CD4-positive, alpha-beta T cell treated with Interleukin-15 for 4 hours (primary cell): ENCODE measurements around the gene LONRF2.
"Not testable (repeated sequence)": the region's sequence is repeated elsewhere in the genome, so short reads cannot be mapped to it uniquely, and the experiment has no call there.

Experiments
- DNase-seq: peaks from one replicate; pipeline ENCODE4 v3.0.0-alpha.2; 2020; ENCODE audit warnings: low spot score

LONRF2 gene

DNA sequence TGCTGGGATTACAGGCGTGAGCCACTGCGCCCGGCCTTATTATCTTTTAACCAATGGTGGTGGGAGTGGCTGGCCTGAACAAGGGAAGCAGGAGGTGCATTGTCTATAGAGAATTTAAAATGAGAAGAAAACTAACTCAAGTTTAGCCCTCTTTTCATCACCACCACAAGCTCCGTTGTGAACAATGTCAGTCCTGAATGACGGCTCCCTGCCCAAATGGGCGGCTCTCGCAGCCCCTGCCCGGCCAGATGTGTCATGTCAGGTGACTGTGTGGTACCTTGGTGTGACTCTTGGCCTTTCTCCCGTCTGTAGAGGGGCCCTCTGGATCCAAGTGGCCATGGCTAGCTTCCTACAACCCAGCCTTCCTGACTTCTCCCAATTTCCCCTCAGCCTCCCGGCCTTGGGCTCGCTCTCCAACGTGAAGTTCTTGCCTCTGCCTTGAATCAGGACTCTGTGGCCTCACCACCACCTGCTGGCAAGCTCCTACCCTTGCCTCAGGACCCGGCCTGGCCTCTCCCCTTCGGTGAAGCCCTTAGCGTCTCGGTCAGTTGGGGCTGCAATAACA, 67.6 kb downstream of the LONRF2 start:
- DNase-seq = no peak

GRCh38 chr2:100253786-100254185, 68.5 kb downstream of the LONRF2 start:
- DNase-seq = no peak

DNA sequence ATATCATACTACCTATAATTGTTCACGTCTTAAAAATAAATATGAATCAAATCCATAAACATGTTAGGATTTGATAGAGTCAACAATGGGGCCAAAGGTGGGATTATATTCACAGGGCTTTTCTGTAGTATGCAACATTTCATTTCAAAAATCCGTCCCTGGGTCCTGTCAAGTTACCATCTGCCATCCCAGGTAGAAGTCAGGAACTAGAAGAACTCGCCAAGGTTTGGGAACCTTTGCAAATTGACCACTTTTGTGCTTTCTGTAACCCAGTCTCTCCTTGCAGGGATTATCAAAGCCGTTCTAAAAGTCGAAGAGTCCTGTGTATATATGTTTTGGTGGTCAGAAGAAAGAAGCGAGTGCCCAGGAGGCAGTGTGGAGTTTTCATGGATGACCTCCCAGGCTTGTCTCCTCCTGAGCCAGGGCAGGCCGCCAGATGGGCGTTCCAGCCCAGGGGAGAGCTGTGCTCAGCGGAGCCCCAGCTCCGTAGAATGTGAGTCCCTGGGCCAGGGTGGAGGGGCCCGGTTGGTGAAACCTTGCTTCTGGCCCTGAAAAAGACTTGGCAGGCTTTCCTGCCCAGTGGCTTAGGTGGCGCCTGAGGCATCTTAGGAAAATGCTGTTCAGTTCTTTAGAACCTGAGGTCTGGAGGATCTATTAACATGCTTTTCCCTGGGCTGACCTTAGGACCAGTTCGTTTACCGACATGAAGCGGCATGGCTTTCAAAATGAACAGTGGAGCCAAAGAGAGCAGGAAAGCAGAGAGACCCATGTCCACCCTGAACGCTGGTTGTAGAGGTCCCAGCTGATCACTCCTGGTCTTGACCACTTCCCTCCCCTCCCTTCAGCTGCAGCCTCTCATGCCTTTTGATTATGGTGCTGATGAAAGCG, 69.2 kb downstream of the LONRF2 start:
- no peak for DNase-seq

- no peak for DNase-seq
Observed at GRCh38 chr2:100250645-100251044, 71.7 kb downstream of the LONRF2 start.

DNA sequence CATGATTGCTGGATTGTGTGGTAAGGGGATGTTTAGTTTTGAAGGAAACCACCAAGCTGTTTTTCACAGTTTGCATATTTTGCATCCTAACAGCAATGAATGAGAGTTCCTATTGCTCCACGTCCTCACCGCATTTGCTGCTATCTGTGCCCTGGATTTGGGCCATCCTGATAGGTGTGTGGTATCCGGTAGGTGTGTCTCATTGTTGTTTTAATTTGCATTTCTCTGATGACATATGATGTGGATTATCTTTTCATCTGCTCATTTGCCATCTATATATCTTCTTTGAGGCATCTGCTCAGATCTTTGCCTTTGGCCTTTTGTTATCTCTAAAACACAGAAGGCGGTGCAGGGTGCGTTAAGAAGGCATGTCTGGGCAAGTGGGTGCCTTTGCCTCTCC, 73.3 kb downstream of the LONRF2 start:
- no peak for DNase-seq

GRCh38 chr2:100248556-100248955, 73.7 kb downstream of the LONRF2 start:
- DNase-seq = not testable (repeated sequence)

DNA sequence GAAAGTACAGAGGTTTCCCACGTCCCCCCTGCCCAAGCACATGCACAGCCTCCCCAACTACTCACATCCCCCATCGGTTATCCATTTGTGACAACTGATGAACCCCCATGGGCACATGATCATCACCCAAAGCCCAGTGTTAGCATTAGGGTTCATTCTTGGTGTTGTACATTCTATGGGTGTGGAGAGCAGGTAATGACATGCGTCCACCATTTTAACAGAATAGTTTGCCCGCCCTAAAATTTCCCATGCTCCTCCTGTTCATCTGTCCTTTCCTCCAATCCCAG, 74.3 kb downstream of the LONRF2 start:
- no peak for DNase-seq

DNA sequence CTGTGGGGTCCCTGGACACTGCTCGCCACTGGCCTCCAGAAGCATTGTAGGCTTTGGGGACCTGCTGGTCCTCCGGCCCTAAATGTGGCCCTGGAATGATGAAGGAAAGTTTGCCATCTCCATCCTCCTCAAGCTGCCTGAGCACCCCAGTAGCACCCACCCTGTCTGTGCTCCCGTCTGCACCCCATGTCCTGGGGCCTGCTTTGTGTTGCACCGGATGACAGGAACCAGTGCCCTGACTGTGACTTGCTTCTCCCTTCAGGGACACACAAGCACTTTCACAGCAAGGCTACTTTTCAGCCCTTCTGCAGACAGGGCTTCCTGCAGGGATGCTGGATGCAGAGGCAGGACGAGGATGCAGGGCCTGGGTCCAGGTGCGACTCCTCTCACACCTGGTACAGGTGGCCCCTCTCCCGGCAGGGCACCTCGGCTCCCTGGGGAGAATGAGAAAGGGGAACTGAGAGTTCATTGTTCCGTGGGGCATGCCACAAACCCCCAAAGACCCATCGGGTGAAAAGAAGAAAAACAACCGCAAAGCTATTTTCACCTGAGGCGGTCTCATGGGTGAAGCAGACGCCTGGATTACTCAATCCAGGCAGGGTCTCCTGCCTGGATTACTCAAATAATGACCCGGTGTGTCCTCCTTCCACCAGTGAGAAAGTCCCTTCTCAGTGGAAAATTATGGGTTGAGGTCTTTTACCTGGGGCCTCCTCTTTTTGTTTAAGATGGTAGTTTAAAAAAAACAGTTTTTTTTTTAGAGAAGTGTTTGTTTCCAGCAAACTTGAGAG, 74.9 kb downstream of the LONRF2 start:
- DNase-seq = no peak

- peak; percentile 7 for DNase-seq
Observed at GRCh38 chr2:100246163-100247145, 75.8 kb downstream of the LONRF2 start.

DNA sequence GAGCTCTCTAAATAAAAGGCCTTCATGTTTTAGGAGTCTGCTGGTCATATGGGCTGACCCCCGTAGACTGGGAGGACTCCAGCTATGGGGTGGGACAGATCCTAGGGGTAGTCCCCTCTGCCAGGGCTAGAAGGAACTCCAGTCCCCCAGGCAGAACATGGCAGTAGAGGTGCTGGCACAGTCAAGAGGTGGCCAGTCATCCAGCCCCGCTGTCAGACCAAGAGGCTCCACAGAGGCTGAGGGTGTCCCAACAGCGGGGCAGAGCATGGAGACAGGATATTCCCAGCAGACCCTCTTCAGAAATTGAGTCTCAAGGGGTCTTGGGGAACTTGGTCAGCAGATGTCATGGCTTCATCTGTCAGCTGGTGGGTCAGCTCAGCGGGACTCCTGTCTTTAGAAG, 76.6 kb downstream of the LONRF2 start:
- DNase-seq = no peak

DNA sequence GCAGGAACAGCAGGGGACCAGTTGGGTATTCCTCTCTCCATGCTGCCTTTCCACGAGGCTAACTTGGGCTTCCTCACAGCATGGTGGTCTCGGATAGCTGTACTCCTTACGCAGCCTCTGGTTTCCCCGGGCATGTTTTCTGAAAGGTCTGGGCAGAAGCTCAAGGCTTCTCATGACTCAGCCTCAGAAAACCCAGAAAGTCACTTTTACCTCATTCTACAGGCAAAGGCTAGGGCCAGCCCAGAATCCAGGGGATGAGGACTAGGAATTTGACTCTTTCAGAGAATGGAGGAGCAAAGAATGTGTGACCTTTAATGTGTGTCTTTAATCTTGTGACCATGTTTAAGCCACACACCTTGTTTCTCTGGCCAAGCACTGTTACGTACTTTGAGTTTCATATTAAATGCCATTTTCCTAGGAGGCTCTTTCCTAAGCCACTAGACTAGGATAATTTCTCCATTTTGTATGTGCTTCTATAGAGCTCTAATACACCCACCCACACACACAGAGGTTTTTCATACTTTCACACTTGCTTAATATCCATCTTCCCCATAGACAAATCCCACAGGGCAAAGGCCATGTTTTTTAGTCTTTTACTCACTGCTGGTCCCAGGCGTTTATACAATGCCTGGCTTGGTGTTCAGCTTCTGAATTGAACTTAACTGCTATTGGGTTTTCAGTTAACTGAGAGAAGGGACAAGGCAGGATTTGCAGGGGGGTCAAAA, 77.3 kb downstream of the LONRF2 start:
- DNase-seq = no peak

DNA sequence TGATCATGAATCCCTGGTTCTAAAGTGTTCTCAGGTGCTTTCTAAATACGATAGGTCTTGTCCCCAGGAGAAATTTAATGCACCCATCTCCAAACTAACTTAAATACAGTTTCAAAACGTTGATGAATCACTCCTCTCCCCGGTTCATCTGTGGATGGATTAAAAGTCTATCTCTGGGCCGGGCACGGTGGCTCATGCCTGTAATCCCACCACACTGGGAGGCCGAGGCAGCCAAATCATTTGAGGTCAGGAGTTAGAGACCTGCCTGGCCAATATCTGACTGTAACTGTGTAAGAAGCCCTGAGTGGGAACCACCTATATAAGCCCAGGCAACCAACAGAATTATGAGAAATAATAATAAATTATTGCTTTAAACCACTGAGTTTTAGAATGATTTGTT, 78.7 kb downstream of the LONRF2 start:
- no peak for DNase-seq

- DNase-seq = peak; percentile 17
Observed at GRCh38 chr2:100242891-100243619, 79.2 kb downstream of the LONRF2 start.

DNA sequence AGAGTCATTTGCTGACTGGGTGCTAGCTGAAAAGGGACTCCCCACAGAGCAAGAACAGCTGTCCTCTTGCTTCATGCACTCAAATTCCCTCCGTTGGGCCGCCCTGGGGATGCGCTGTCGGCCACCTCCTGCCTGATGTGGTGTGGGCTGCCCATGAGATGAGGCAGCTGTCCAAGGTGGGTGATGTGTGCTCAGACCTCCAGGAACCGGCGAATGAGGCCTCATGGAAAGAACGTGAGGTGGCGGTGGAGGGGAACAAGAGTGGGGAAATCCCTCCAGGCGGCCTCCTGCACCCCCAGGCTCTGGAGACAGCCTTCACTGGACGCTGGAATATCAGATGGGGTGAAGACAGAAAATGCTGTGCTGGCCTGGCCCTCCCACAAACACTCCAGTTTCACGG, 79.8 kb downstream of the LONRF2 start:
- no peak for DNase-seq

GRCh38 chr2:100241236-100241635, 81.1 kb downstream of the LONRF2 start:
- no peak for DNase-seq

- no peak for DNase-seq
Observed at GRCh38 chr2:100240386-100240785, 81.9 kb downstream of the LONRF2 start.

DNA sequence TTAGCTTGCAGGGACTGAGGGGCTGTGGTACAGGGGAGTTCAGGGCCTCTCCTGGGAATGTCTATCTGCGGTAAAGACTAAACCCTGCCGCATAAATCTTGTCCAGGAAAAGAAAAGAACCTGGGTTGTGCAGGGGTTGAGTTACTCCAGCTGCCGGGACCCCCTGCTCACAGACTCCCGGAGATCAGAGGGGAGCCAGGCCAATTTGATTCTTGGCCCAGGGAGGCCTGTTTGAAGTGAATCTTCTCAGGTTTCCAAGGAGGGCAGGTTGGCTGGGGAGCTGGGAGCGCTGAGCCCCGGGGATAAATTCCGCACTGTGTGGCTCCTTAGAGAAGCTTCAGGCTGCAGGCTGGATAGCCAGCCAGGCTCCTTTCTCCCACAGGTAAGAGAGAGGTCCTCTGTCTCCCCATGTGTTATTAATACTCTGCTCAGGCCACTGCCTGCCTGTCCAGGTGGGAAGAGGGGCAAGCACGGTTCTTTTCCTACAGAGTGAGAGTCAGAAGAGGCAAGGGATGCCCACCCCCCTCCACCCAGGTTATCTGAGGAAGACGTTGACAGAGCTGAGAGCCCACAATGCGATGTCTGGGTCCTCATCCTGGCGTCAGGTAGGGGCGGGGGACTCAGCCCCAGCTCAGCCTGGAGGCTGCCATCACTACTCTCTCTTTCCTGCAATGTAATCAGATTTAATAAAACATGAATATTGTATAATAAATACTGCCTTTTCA, 82.7 kb downstream of the LONRF2 start:
- no peak for DNase-seq

DNA sequence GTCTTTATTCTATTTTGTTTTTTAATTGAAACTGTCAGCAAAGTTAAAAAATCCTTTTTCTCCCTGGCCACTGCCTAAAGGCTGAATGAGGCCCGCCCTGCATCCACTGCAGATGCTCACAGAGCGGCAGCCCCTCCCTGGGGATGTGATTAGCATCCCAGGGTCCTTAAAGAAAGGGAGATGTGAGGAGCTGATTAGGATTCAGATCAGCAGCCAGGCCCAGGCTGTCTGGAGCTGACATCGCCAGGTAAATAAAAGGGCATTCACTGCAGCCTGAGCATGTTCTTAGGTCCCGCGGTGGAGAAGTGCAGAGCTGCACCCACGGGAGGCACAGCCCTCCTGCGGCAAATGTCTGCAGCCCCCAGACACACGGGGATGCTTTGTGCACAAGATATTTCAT, 83.8 kb downstream of the LONRF2 start:
- DNase-seq = no peak

- DNase-seq = no peak
Observed at GRCh38 chr2:100237770-100238169, 84.5 kb downstream of the LONRF2 start.

- DNase-seq = no peak
Observed at GRCh38 chr2:100237163-100237562, 85.1 kb downstream of the LONRF2 start.
